ENCODE measurements around the gene DDX1.
A peak's percentile ranks its signal among the peaks of the same experiment; 100 is the strongest.

Gene DDX1

DNA sequence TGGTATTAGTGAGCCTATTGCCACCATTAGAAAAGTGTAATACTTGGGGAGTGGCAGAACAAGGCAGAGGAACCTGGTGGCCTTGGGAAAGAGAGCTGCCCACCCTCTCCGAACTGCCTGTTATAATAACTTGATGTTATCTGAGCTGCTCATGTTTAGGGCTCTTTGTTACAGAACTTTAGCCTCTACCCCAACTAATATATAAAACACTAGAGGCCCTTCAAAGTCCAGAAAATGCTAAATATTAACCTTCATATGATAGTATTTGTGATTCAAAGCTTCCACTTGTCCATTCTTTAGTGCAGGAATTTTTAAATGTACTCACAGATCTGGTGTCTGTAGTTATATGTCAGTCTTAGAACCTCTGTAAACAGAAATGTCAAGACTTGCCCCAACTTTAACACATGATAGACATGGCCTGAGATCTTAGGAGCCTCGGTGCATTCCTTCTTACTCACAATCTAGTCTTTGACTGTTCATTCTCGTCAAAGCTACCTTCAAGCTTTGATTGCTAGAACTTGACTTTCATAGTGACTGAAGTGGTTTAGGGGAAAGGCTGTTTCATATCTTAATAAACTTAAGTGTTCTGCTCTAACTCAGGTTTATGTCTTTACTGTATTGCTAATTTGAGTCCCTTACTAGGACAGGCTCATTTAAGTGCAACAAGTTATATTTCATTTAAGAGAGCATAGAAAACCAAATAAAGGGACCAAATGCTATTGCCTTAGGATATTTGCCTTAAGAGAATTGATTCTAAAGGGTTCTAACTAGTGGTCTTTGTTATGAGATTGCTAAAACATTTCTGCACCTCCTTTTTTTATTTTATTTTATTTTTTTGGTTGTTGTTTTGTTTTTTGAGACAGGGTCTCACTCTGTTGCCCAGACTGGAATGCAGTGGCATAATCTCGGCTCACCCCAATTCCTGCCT is 41.6 kb downstream of the DDX1 start:
- DNase-seq: no peak

DNA sequence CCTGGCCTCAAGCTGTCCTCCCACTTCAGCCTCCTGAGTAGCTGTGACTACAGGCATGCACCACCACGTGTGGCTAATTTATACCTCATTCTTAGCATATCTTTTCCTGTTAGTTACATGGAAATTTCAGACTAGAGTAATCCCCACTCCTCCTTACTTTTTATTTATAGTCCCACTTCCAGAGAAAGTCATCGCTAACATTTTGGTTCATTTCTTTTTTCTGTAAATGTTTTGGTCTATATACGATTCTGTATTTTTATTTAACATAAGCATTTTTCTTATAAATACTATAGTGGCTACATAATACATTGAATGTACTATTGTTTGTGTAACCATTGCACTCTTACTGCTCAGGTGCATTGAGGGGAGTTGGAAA is 42.3 kb downstream of the DDX1 start:
- no peak for DNase-seq

DNA sequence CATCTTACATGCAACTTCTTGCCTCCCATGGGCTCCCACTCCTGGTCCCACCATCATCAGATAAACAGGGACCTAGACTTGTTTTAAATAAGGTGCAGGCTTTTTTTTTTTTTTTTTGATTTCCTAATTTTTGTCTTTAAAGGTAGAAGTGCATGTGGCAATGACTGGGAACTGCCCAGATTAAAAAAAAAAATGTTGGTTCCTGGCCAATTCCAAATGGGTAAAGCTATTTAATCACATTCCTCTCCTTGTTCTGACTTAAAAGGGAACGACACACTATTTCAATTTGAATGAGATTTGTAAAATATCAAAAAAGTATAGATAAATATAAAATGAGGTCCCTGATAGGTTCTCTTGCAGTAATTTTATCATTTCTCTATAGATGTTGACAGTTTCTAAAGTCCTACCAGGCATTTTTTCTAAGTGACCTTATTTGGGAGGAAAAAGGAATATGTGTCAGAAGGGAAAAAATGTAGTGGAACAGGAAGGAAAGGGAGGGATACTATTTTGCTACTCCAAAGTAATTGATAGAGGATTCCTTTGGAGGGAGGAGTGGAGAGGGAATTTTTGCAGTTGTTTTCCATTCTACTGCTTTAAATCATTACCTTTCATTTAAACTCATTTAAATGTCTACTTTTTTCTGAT is 43.3 kb downstream of the DDX1 start:
- no peak for DNase-seq

DNA sequence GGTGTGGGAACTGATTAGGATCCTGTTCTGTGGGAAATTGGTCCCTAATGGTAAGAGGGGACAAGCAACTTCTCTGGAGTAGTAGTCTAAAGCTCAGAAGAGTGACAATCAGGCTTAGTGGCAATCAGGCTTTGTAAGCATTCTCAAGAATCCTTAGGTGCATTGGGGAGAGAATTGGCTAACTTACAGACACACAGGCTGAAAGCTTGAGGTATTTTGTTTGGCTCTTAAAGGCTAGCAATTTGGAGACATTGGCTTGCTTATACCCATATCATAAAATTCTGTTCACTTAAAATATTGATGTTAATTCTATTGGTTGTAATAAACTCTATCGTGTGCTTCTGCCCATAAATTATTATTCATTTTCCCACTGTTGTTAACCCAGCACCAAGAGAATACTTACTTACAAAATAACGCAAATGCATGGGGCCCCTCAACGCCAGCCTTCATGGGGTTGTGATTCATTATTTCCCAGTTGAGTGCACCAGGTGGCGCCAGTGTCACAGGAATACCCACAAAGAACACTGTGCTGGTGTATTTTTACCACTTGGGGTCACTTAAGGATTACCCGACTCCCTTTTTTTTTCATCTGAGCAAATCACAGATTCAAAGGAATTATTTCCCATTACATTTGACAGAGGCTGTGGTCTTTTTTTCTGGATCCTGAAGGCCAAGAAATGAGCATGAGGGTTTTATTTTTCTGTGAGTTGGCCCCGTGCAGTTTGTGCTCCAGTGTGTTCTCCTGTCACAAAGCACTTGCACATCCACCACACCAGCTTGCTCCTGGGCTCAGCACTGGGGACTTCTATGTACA is 45.5 kb downstream of the DDX1 start:
- DNase-seq: peak; percentile 86

DNA sequence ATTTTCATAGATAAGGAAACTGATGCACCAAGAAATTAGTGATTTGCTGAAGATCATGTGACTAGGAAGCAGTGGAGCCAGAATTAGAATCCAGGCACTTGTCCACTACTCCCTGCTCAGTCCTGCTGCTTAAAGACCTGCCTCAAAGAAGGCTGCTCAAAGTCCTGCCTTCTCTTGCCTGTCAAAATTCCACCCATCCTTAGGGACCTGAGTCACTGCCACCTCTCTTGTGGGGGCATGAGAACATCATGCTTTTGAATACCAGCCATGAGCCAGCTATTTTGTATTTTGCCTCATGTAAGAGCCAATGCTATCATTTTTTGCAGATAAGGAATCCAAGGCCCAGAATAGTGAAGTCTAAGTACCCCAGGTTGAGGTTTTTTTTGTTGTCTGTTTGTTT is 47.1 kb downstream of the DDX1 start:
- no peak for DNase-seq

DNA sequence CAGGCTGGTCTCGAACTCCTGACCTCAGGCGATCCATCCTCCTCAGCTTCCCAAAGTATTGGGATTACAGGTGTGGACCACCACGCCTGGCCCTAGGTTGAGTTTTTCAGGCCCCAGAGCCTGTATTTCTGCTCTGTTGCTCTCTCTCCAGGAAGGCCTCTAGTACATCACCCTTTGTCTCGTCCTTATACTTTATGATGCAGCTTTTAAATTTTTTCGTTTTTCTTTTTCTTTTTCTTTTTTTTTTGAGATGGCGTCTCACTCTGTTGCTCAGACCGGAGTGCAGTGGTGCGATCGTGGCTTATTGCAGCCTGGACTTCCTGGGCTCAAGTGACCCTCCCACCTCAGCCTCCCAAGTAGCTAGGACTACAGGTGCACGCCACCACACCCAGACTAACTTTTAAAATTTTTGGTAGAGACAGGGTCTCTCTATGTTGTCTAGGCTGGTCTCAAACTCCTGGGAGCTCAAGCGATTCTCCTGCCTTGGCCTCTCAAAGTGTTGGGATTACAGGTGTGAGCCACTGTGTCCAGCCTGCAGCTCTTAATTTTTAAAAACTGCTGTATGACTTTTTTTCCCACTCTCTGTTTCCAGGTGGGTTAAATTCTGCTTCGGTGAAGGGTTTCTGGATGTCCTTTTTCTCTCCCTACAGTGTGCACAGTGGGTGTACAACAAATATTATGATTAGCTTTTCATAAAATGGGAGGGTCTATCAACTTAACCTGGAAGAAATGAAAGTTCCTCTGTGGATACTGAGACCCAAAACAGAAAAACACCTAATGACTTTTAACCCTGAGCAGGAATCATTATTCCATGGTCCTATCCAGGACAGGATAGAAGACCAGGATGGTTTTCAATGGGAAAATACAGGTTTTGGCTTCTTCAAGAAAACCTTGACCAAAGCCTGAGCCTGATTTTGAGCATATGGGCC is 47.9 kb downstream of the DDX1 start:
- no peak for DNase-seq

DNA sequence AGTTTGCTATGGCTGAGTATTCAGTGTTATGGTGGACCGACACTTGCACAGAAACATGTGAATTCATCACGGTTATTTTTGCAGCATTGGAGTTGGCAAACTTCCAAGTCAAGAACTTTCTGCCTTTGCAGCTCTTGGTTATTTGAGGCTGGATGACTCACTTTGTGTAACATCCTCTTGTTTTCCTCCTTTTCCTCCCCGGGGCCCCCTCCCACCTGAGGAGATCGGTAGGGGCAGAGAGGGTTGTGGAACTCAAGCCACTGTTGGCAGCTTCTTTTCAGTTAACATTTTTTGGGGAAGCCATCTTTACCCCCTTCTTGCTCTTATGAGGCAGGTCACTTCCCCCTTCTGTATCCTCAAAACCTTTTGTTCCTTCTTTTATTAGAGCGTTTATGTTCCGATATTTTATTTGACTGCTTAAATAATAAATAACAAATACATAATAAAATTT is 48.6 kb downstream of the DDX1 start:
- DNase-seq: no peak

DNA sequence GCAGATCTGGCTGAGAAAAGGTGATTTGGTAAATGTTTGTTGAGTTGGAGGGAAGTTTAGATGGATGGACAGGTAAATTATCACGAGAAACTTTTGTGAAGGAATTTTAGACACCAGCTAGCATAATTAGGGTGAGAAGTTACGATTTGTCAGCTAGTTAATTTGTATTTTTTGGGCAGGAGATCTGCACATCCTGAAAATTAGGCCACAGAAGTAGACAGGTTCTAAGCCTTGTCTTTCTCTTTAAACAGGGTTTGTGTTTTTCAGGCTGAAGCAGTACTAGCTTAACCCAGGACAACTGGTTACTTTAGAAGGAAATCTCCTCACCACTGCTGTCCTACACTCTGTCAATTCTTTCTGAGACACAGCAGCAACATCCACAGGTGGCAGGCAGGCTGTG is 49.1 kb downstream of the DDX1 start:
- no peak for DNase-seq

DNA sequence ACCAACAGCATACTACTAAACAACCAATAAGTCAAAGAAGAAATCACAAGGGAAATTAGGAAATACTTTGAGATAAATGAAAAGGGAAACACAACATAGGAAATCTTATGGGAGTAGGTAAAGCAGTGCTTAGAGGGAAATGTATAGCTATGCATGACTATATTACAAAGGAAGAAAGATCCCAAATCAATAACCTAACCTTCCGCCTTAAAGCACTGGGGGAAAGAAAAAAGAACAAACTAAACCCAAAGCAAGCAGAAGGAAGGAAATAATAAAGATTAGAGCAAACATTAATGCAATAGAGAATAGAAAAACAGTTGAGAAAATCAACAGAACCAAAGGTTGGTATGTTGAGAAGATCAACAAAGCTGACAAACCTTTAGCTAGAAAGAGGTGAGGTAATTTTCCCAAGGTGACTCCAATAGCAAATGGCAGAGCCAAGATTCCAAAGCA is 49.9 kb downstream of the DDX1 start:
- no peak for DNase-seq

DNA sequence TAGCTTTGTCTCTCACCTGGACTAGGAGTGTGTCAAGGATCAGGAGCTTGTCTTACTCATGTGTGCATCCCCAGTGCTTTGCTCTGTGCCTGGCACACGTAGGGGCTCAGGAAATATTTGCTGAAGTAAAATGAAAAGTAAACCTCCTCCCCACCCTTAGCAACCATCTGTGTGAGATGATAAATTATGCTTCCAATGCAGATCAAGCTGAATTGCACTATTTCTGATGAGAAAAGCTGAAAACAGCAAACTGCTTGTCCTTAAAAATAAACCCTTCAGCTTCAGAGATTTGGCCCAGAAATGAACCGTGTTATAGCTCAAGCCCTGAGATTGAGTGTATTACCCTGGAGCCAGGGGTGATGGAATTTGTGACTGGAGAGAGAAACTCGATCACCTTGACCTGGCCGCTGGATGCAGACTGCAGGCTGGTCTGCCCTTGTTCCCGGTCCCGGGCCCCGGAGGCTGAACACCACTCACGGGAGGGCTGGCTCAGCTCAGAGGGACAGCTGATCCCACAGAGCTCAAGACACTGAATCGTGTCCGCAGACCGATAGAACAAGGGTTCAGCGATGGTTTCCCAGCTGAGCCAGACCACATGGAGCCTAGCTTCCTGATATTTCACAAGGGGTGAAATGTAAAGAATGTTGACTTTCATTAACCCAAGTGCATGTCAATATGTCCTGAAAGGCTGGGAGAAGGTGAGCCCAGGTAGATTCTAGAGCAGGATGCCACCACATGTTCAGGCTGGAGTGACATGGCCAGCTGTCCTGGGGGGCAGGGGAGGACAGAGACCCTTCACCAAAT is 50.5 kb downstream of the DDX1 start:
- DNase-seq: no peak

DNA sequence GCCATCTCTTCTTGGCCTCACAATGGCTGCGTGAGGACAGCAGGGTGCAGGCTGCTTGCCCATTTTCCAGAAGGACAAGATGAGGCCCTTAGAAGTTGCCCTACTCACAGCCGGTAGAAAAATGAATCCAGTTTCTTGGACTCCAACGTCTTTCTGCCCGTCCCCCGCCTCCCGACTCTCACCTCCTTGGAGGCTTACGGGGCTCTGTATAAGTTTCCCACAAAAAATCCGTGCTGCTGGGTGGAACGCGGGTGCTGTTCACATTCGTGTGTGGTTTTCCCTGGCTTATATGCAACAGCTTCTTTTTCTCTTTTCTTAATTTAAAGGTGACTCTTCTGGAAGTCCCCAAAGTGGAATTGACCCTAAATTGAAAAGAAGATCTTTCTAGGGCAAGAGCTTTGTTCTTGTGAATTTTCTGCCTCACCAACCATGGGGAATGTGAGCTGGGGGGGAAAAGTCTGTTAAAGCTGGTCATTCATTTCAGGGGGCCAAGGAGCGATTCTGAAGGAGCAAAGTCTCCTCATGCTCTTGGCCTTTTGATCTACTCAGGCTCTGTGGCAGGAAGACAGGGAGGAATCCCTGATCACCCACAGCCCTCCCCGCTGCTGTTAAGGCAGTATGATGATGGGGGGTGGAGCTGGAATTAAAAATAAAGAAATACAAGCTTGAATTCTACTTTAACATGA is 51.3 kb downstream of the DDX1 start:
- no peak for DNase-seq

DNA sequence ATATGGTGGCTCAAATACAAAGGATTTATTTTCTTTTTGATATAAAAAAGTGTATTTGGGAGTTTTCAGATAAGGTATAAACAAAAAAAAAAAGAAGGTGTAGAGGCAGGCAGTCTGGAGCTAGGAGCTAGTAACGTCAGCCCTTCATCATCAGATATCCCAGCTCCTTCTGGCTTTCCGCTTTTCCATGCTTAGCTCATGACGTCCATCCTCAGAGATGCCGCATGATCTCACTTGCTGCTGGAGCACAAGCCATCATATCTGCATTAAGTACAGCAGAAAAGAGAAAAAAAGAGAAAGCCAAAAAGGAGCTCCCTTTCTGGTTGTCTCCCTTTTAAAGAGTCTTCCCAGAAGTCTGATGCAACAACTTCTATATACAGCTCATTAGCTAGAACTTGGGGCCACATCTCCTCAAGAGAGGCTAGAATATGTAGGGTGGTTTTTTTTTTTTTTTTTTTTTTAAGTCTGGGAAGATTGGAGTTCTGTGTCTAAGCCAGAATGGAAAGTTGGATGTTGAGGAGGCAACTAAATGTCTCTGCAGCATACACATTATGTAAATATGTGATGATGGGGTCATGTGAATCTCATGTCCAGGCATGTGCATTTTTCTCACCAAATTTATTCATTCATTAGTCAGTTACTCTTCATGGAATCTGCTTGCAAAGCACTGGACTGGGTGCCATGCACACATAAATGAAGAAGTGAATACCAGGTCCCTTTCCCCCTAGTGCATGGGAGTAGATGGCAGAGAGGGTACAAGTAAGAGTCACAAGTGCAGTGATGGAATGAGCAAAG is 52.3 kb downstream of the DDX1 start:
- DNase-seq: no peak

DNA sequence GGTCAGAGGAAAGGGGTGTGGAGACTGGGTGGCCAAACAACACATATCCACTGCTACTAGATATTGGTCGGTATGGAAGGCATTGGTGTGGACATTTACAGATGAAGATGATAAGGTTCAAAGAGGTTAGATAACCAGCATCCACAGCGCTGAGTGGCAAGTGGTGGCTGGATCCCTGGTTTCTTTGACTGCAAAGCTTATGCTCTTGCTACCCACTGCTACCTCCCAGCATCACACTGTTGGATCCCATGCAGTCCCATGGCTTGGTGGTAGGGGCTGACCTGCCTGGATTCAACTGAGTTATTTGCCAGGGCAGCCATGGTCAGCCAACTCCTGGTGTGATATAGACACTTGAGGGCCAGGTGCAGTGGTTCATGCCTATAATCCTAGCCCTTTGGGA is 53.6 kb downstream of the DDX1 start:
- DNase-seq: no peak

DNA sequence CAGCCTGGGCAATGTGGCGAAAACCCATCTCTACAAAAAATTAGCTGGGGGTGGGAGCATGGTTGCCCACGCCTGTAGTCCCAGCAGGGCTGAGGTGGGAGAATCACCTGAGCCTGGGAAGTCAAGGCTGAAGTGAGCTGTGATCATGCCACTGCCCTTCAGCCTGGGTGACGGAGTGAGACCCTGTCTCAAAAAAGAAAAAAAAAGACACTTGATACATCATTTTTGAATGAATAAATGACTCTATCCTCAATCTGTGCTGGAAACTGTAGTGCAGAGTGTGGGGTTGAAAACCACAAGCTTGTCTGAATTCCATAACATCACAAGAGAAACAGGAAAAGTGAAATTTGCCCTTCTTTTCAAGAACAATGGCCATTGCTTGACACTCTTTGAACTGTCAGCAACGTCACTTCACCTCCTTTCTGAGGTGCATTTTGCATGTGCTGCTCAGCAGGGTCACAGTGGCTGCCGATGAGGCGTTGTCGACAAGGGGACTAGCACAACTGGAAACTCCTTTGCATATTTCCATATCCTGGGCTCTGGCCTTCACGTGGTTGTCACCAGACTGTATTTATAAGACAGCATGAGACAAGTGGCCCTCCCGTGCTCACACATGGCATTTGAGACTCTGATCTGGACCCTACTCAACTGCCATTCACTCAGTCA is 54.2 kb downstream of the DDX1 start:
- no peak for DNase-seq

DNA sequence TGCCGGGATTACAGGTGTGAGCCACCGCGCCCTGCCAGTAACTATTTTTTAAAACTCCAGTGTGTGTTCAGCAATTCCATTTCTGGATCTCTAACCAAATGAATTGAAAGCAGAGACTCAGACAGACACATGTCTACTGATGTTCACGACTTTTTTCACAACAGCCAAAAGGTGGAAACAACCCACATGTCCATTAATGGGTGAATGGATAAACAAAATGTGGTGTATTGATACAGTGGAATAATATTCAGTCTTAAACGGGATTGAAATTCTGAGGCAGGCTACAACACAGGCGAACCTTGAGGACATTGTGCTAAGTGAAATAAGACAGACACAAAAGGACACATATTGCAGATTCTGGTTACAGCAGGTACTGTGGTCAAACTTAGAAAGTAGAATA is 55.0 kb downstream of the DDX1 start:
- DNase-seq: no peak

DNA sequence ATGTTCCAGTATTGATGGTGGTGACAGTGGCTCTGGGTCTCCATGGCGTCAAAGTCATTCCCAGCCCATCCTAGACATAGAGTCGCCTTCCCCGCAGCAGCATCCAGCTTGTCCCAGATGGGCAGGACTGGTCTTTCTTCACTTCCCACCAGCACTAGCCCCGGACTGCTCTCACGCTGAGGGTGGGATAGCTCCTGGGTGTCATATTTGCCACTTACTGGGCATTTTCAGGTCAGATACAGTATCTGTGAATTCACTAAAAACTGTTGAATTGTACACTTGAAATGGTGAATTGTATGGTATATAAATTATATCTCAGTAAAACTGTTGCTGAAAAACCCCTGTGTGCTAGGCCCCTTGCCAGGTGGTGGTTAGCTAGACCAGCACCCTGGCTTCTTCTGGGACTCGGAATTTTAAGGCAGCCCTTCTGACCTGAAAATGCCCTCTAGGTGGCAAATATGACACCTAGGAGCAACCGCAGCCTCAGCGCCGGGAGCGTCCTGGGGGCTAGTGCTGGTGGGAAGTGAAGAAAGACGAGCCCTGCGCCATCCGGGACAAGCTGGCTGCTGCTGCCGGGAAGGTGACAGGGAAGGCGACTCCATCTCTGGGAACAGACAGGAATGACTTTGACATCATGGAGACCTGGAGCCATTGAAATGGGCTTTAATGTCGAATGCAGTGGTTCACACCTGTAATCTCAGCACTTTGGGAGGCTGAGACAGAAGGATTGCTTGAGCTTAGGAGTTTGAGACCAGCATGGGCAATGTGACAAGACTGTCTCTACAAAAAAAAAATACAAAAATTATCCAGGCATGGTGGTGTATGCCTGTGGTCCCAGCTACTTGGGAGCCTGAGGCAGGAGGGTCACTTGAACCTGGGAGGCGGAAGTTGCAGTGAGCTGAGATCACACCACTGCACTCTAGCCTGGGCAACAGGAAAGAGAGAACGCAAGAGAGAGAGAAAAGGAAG is 56.2 kb downstream of the DDX1 start:
- no peak for DNase-seq

DNA sequence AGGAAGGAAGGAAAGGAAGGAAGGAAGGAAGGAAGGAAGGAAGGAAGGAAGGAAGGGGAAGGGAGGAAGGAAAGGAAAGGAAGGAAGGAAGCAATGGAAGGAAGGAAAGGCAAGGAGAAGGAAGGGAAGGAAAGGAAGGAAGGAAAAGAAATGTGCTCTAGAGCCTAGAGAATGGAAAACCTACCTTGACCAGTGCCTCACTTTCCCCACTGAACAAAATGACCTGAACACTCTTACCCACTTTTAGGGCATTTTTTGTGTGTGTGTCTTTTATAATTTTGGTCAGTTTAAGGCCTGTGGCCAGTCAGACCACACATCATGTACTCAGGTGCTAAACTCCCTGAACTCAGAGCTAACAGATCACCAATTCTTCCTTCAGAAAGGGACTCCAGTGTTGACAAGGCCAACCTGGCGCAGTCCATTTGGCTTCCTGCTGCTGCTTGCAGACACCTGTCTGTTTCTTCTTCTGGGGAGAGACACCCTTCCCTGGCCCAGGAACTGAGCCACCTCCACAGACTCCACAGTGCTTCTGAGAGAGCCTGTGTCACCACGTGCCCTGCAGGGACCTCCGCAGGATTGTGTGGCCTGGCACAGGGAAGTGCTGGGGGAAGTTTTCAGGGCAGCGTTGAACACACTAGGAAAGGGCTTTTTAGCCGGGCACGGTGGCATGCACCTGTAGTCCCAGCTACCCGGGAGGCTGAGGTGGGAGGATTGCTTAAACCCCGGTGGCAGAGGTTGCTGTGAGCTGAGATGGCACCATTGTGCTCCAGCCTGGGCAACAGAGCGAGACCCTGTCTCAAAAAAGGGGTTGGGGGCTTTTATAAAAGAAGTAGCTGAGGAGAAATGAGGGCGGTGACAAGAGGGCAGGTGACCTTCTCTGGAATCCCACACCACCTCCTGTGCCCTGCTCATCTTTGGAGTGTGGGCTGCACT is 57.2 kb downstream of the DDX1 start:
- DNase-seq: no peak

Measured in DMS79 treated with DMSO at 0.1 percent for 48 hours (cell line).